ENCODE results near the gene STRADA. TPM values are rescaled to one million over a fixed set of nuclear protein-coding genes. Genes with fewer than 3 reads are reported as not detected.
A peak's percentile ranks its signal among the peaks of the same experiment; 100 is the strongest.

The STRADA gene
- total RNA-seq, 1 donor: 39.5 TPM

DNA sequence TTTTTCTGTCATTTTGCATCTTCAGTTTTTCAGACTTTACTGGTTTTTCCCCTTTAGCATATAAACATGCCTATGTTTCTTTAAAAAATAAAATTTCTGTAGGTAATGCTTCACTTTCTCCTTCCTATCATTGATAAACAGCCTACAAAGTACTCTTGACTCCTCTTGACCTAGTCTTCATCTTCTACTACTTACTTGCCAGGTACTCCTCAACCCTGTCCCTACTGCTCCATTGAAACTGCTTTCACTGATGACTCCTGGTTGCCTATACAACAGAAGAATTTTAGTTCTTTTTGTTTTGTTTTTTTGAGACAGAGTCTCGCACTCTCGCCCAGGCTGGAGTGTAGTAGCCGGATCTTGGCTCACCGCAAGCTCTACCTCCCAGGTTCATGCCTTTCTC is 39.3 kb upstream of the STRADA start:
- no peak for DNase-seq (ENCODE audit: low read depth)
- H3K4me3 ChIP-seq (ENCODE audit: low read depth, low read length): no peak overlapping the region

DNA sequence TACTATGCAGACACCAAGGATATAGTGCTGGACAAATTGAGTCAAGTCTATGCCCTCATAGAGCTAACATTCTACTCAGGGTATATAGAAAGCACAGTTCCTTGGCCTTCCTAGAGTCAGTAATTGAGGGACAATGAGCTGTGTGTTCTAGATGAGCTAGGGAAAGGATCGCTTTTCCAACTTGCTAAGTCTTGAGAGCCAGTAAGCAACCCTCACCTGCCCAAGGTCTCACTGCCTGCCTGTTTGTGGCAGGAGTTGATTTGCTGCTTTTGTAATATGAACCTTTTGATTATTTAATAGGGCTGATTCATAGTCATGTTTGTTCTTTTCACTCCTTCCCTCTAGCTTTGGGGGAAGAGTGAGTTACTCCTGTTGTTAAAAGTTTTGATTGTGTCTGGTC is 38.9 kb upstream of the STRADA start:
- no peak overlapping the region for H3K4me3 ChIP-seq (ENCODE audit: low read depth, low read length)
- no peak for TF ChIP-seq CTCF (IDR thresholded peaks at IDR 0.05; ENCODE audit: insufficient read depth, low read length)
- no peak for DNase-seq (ENCODE audit: low read depth)

More for the DNA sequence above, 39.3 kb upstream of the STRADA start:
- no peak for TF ChIP-seq CTCF (IDR thresholded peaks at IDR 0.05; ENCODE audit: insufficient read depth, low read length)

- TF ChIP-seq CTCF (IDR thresholded peaks at IDR 0.05; ENCODE audit: insufficient read depth, low read length): no peak
- DNase-seq (ENCODE audit: low read depth): peak; percentile 13
- peak overlapping the region; percentile 90 for H3K4me3 ChIP-seq (ENCODE audit: low read depth, low read length)
Measured at GRCh38 chr17:63775420-63775819, 33.8 kb upstream of the STRADA start.

- DNase-seq (ENCODE audit: low read depth): peak; percentile 23
- TF ChIP-seq CTCF (IDR thresholded peaks at IDR 0.05; ENCODE audit: insufficient read depth, low read length): no peak
Measured at GRCh38 chr17:63774969-63775265, 33.3 kb upstream of the STRADA start.

DNA sequence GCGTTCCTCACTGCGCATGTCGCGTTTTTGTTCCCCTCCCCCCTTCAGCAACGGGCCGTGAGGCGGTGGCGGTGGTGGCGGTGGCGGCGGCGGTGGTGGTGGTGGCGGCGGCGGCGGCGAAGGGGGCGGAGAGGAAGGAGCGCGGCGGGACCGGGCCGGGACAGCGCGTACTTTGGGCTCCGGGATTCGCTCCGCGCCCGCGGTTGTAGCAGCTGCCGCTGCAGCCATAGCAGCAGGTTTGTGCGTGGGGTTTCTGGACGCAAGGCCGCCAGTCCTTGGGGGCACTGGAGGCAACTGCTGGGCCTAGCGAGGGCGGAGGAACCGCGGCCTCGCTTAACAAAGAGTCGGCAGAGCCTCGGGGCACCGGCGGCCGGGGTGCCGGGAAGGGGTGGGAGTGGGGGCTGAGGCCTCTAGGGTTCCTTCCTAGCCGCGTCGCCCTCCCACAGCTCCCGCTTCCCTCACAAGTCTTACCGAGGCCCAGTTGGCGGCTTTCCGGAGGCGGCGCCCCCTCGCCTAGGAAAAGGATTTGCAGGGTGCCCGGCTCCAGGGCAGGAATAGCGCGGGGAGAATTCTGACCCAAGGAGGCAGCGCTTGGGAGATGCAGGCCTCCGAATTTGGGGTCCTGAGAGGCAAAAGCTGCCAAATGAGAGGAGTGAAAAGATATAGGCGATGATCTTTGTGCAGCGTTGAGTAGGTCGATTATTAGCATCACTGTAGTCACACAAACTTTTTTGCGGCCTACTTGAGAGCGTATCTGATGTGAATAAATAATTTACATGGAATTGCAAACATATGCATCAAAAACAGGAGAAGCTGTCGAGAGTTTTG is 32.8 kb upstream of the STRADA start, which contains the start of gene DDX42:
Gene DDX42 (plus strand): TSS at position 30 of the 828 bp plus-strand sequence. CDS start 12,880 bp downstream, outside the sequence.
- H3K4me3 ChIP-seq (ENCODE audit: low read depth, low read length): peak within 1 kb of the TSS; percentile 90
- peak; percentile 52 for DNase-seq (ENCODE audit: low read depth)
- peak; percentile 28 for TF ChIP-seq CTCF (IDR thresholded peaks at IDR 0.05; ENCODE audit: insufficient read depth, low read length)

More at GRCh38 chr17:63774969-63775265, 33.3 kb upstream of the STRADA start:
- H3K4me3 ChIP-seq (ENCODE audit: low read depth, low read length): peak overlapping the region; percentile 90

DNA sequence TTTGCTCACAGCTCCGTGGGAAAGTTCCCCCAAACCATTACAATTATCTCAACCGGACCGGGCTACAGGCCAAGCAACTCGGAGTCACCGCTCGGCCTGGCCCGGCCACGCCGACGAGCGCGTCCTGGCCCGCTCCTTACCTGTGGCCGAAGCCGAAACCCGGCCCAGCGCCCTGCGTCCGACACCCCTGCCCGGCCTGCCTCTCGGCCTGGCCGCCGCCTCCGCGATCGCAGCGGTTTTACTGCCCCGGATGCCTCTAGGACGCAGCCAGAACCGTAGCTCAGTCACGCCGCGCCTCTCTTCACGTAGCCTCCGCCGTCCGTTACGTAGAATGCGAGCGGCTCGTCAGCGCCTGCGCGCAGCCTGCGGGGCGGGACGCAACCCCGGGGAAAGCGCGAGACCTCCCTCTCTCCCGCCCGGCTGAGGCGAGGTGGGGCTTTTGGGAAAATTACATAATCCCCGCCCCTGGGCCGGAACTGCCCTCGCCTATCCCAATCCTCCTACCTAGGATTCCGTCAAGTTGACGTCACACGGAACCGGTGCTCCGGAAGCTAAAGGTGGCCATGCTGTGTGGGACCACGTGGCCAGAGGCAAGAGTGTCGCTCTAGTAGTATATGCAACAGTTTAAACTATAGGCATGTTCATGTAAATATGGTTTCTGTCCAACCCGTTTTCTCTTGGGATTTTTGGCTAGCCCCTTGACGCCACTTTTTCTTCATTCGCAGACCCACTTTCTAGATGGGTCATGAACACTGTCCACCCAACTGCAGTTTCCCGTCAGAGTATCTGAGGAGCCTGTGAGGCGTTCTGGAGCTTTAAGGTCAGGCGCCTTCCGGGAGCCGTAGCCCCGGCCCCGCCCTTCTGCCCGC is 31.9 kb upstream of the STRADA start, which contains the start of gene CCDC47:
Gene CCDC47 (minus strand): TSS at position 326 of the 869 bp plus-strand sequence. CDS start 7,422 bp downstream, outside the sequence.
- peak; percentile 99 for DNase-seq (ENCODE audit: low read depth)
- peak within 1 kb of the TSS; percentile 90 for H3K4me3 ChIP-seq (ENCODE audit: low read depth, low read length)
- no peak for TF ChIP-seq CTCF (IDR thresholded peaks at IDR 0.05; ENCODE audit: insufficient read depth, low read length)

Data from fibroblast of the aortic adventitia (primary cell).